Testis (tissue), 2 donors: Measurements from ENCODE around the gene MDFIC.

Experiments
- POLR2A ChIP-seq: fragments of 450-650 bp; IDR thresholded peaks from one replicate; pipeline ENCODE4 v1.6.1; 2017; ENCODE audit warnings: antibody characterized with exemption, mild to moderate bottlenecking, moderate library complexity
- TF ChIP-seq, protein P1 (sequence below), 3 experiments: fragments of 450-650 bp in 2 of 3; fragments of 200-600 bp in 1 of 3; sonication (generic) in 1 of 3; IDR thresholded peaks; one replicate each; pipeline ENCODE4 v1.5.1; 2016 to 2019; ENCODE audit warnings: antibody characterized with exemption in 3 of 3, mild to moderate bottlenecking in 2 of 3, moderate library complexity in 1 of 3

DNA sequence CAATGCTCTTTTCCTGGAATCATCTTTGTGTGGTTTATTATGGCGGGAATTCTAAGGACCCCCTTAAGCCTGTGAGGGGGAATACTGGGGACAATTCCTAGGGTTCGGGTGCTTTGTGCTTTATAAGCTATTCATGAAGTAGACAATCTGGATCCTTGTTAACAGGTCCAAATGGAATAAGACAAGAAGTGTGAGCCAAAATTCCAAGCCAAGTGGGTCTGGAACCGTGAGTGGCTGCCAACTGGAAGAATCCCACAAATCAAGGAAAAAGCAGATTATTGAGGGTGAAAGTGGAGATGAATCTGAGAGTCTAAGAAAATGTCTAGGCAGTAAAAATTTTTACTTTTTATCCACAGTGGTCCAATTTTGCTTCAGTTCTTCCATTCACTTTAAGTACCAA lies 136.8 kb downstream of the MDFIC start:
- TF ChIP-seq, protein P1, sequence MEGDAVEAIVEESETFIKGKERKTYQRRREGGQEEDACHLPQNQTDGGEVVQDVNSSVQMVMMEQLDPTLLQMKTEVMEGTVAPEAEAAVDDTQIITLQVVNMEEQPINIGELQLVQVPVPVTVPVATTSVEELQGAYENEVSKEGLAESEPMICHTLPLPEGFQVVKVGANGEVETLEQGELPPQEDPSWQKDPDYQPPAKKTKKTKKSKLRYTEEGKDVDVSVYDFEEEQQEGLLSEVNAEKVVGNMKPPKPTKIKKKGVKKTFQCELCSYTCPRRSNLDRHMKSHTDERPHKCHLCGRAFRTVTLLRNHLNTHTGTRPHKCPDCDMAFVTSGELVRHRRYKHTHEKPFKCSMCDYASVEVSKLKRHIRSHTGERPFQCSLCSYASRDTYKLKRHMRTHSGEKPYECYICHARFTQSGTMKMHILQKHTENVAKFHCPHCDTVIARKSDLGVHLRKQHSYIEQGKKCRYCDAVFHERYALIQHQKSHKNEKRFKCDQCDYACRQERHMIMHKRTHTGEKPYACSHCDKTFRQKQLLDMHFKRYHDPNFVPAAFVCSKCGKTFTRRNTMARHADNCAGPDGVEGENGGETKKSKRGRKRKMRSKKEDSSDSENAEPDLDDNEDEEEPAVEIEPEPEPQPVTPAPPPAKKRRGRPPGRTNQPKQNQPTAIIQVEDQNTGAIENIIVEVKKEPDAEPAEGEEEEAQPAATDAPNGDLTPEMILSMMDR (IDR thresholded peaks at IDR 0.05): no peak
- no peak for TF ChIP-seq POLR2A
